Spleen (tissue), 7 donors: ENCODE measurements around the gene FILIP1L.

Experiments
- CTCF ChIP-seq, 11 experiments: fragments of 200-600 bp in 7 of 11; fragments of 450-650 bp in 4 of 11; sonication (generic) in 4 of 11; IDR thresholded peaks in 8 of 11; conservative IDR thresholded peaks in 3 of 11; 1 replicate in 7 of 11; 2 replicates in 4 of 11; pipeline versions ENCODE4 v1.4.0 to v1.8.0; 2016 to 2021; ENCODE audit warnings: antibody characterized with exemption in 11 of 11, inconsistent platforms in 4 of 11, mild to moderate bottlenecking in 1 of 11
- POLR2A ChIP-seq, 3 donors: fragments of 450-650 bp; IDR thresholded peaks; one replicate each; pipeline ENCODE4 v1.5.1; 2017; ENCODE audit warnings: antibody characterized with exemption in 3 of 3, mild to moderate bottlenecking in 1 of 3
- POLR2AphosphoS5 ChIP-seq, 3 donors: sonication (generic); formaldehyde crosslinking; IDR thresholded peaks; one replicate each; pipeline ENCODE4 v1.5.1; 2017; ENCODE audit warnings: antibody characterized with exemption in 3 of 3
- donor health status: DM: no; HTN: no; CAD: no; lungs with moderate emphysema.
- donor health status: DM: no; HTN: no; CAD: no.
- donor health status: DM: no; HTN: no; CAD: no.

GRCh38 chr3:99895131-99895696 lies 219.1 kb downstream of the FILIP1L start:
- no peak for TF ChIP-seq CTCF (IDR thresholded peaks at IDR 0.05 in 8 of 11, conservative IDR thresholded peaks at IDR 0.05 in 3 of 11)
- no peak for TF ChIP-seq POLR2A (IDR thresholded peaks at IDR 0.05)
- TF ChIP-seq POLR2AphosphoS5 (IDR thresholded peaks at IDR 0.05), result no peak
